Lung microvascular endothelial cell (primary cell): Measurements from ENCODE around the gene THRSP. TPM values are rescaled to one million over a fixed set of nuclear protein-coding genes. Genes with fewer than 3 reads are reported as not detected.
"Not testable (repeated sequence)": the region's sequence is repeated elsewhere in the genome, so short reads cannot be mapped to it uniquely, and the experiment has no call there.

ENCODE experiments used
- DNase-seq, 2 donors: peaks; one replicate each; pipeline versions ENCODE4 v3.0.0 to v3.0.0-alpha.2; 2010; ENCODE audit warnings: low read depth in 2 of 2
- total RNA-seq: library from RNA; depleted of rRNA; stranded (reverse); fragments of >200 nt; gene quantifications from 2 replicates; pipeline ENCODE4 v1.2.1, GENCODE V29; 2014

The THRSP gene
- total RNA-seq, result not detected in 2 replicates

DNA sequence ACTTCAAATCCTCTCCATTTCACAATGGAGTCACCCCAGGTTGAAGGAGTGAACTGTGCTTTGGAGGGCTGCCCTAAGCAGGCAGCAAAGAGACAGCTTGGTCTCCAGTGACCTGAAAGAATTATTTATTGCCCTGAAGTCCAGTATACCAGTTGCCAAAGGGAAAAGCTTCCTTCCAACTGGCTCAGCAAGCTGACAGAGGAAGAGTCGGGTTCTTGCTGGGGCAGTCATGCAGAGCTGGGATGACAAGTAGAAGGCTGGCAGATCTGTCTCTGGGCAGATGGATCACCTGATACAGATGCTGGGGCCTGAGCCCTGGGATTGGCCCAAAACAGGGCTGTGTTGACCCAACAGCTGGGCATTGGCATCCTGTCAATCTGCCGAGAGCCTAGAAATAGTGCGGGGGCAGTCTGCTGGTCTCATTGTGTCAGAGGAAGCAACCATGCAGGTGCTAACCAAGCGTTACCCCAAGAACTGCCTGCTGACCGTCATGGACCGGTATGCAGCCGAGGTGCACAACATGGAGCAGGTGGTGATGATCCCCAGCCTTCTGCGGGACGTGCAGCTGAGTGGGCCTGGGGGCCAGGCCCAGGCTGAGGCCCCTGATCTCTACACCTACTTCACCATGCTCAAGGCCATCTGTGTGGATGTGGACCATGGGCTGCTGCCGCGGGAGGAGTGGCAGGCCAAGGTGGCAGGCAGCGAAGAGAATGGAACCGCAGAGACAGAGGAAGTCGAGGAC lies at the start of gene THRSP:
Gene THRSP (plus strand): TSS at position 422 of the 742 bp plus-strand sequence. CDS start 21 bp downstream, at position 443.
- DNase-seq, result no peak

DNA sequence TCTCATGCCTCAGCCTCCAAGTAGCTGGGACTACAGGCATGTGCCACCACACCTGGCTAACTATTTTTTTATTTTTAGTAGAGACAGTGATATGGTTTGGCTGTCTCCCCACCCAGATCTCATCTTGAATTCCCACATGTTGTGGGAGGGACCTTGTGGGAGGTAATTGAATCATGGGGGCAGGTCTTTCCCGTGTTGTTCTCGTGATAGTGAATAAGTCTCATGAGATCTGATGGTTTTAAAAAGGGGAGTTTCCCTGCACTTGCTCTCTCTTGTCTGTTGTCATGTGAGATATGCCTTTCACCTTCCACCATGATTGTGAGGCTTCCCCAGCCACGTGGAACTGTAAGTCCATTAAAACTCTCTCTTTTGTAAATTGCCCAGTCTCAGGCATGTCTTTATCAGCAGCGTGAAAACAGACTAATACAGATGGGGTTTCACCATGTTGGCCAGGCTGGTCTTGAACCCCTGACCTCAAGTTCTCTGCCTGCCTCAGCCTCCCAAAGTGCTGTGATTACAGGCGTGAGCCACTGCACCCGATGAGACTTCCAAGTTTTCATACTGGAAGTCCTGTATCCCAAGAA lies 48.6 kb upstream of the THRSP start:
- not testable (repeated sequence) for DNase-seq

DNA sequence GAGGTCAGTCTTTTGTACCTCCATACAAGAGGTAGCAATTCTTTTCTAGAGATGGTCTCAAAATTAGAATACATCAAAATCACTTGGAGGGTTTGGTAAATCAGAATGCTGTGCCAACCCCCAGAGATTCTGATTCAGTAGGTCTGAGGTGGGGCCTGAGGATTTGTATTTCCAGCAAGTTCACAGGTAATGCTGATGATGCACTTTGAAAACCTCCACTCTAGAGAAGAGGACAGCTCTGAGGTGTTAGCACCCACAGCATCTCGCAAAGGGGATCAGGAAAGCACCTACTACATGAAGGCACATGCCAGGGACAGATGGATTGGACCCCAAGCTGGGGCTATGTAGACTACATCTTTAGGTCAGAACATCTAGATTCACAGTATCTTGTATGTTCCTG lies 47.8 kb upstream of the THRSP start:
- DNase-seq, result no peak

DNA sequence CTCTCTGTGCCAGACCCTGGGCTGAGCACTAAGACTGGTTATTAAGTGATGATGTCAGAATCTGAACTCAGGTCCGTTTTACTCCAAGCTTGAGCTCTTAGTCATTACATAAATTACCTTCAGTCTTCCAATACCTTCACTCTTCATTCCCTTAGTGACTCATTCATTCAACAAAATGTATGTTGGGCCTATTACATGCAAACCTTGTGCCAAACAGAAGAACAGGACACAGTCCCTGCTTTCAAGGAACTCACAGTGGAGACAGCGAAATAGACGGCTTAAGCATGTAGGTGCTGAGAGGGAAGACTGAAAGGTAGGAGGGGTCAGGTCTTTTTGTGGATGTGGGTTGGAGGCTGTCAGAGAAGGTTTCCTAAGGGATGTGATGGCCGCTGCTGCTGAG lies 43.9 kb upstream of the THRSP start:
- no peak for DNase-seq

DNA sequence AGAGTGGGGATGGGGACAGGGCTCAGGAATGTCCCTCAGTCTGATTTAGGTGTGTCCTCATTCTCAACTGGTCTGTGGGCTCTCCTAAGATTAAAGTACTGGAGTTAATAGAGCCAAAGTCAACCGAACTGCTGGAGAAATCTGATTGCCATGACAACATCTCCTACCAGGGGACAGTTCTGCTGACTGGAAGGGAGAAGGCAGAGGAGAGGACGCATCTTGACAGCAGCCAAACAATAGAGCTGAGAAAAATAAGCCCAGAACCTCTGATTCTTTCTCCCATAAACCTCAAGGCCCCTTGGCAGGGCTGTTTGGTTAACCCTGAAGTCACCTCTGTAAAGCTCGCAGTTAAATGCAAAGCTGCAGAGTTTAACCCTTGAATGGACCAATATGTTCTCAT lies 43.4 kb upstream of the THRSP start:
- DNase-seq, result no peak

DNA sequence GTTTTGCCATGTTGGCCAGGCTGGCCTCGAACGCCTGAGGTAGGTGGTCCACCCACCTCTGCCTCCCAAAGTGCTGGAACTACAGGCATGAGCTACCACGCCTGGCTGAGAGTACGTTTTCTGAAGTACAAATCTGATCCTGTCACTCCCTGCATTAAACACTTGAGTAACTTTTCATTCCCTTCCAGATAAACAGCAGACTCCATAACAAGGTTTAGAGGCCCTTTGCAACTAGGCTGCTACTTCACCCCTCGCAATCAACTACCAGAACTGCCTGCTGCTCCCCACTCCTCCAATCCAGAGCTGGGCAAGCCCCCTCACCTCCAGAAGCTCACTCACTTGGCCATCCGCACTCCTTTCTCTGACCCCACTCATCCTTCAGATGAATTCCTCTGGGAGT lies 42.0 kb upstream of the THRSP start:
- no peak for DNase-seq

DNA sequence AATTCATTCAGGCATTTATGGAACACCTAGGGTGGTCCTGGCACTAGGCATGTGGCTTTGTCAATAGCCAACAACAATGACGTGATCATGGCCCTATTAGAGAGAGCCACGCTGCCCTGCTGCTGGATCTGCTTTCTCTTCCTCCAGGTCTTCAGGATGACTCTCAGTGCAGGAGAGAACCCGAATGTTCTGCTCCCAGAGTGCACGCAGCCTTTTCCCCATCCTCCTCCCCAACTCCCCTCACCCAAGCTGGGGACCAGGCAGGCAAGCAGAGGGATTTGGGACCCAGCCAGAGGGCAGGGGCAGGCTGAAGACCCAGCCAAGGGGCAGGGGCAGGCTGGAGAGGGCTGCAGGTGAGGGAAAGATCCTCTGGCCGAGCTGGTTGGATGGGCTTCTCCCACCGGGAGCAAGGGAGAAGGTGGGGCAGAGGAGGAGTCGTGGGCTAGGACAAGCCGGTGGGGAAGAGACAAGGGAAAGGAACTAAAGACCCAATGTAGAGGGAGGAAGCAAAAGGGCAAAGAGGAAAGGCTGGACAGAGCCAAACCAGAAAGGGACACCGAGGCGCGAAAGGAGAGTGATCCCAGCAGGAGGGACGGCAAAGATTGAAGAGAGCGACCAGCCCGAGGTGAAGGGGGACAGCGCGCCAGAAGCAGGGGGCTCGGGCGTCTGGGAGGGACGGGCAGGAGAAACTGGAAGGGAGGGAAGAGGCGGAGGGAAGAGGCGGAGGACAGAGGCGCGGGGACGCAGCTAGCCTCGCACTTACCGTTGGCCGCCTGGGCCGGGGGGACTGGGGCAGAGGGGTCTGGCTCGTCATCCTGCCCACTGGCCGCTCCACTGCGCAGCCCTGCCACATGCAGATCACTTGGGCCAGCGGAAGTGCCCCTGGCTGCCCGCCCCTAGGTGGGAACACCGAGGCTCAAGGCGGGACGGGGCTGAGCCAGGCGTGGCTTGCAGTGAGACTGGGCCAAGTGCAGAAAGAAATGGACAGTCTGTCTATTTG lies 41.0 kb upstream of the THRSP start, which contains the start of gene KCTD14:
Gene KCTD14 (minus strand): TSS at position 880 of the 1,000 bp plus-strand sequence. CDS start 27 bp downstream, at position 853.
- no peak for DNase-seq

DNA sequence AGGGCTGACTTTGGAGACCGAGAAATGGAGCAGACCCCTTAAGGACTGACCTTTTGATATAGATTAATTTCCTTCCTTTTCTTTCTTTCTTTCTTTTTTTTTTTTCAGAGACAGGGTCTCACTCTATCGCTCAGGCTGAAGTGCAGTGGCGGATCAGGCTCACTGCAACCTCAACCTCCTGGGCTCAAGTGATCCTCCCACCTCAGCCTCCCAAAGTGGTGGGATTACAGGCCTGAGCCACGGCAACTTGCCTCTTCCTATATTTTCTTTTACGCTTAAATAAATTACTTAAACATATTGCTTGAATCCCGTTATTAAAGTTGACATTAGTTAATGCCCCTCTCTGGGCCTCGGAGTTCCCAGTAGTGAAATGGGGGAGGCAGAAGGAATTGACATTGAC lies 40.2 kb upstream of the THRSP start:
- DNase-seq, result no peak

DNA sequence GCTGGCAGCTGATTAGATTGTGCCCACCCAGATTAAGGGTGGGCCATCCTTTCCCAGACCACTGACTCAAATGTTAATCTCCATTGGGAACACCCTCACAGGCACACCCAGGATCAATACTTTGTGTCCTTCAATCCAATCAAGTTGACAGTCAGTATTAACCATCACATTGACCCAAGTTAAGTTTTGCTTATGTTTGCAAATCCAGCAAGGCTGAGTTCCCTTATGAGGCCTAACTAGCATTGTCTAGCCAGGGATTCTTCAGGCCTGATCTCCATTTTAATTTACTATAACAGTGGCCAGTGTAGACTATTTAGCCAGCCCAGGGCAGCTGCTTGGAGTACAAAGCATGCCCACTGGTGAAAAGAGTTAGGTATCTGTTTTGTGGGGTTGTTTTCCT lies 38.3 kb upstream of the THRSP start:
- no peak for DNase-seq

DNA sequence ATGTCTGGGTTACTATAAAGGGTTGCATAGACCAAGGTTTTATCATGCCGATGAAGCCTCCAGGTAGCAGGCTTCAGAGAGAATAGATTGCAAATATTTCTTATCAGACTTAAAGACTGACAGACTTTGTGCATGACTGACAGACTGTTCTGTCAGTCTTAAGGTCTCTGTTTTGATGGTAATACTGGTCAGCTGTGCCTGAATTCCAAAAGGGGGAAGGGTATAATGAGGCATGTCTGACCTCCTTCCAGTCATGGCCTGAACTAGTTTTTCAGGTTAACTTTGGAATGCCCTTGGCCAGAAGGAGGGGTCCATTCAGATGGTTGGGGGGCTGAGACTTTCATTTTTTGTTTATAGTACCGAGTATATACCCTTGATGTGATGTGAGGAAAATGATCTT lies 35.9 kb upstream of the THRSP start:
- DNase-seq, result no peak

GRCh38 chr11:78028423-78028822 lies 35.2 kb upstream of the THRSP start:
- DNase-seq, result peak; percentile 34 to 64

- DNase-seq, result peak; percentile 32 to 88
Observed at GRCh38 chr11:78030429-78031325, 33.0 kb upstream of the THRSP start.

DNA sequence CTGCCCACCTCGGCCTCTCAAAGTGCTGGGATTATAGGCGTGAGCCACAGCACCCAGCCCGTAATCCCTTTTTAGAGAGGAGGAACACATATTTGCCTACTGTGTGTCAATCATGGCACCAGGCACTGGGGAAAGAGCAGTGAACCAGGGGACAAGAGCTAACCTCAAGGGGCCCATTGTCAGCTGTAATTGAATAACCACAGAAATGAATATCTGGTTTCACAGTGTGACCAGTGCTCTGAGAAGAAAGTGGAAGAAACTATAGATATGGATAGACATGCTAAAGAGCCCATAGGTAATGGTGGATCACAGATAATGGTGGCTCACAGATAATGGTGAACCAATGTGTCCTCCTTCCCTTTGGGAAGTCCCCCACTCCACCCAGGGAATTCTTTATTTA lies 32.0 kb upstream of the THRSP start:
- DNase-seq, result no peak

DNA sequence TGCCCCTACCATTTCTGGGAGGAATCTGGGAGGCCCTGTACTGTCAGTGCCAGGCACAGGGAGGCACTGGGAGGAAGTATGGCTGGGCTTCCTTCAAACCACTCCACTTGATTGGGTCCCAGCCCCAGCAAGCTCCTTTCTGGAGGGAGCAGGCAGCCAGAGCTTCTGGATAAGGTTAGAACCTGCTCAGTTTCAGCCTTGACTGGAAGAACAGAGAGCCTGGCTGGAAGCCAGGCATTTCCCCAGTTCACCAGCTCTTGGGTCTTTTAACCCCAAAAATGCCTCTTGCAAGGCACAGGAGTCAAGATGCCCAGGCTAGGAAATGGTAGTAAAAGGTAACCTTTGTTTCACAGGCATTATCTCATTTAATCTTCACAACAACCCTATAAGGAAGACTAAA lies 31.6 kb upstream of the THRSP start:
- DNase-seq, result no peak

DNA sequence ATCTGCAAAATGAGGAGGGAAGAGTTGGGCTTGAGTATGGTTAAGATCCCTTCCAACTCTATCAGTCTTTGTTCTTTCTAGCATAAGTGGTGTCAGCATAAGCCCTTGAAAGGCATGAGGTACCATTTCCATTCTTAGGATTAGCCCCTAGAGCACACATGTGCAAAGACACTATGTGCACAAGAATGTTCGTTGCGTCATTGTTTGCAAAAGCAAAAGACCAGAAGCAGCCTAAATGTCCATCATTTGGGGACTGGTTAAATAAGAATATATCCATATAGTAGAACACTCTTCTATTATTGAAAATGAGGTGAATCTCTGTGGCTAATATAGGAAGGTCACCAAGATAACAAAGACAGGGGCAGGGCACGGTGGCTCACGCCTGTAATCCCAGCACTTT lies 30.6 kb upstream of the THRSP start:
- DNase-seq, result no peak

DNA sequence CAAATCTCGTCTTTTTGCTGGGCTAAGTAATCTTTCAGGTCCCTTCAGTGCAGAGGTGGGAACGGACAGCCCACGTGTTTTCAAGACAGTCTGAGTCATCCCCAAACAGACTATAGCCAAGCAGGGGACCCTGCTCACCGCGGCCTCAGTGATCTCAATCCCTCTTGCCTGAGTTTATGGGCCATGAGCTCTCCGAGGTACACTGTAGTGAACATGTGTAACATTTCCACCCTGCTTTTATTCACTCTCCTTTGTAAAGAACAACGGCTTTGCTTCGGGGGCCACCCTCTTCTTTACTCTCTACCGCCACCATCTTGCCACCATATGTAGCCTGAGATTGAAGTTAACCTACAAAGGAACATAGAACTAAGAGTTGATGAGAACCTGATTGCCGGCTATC lies 29.0 kb upstream of the THRSP start:
- DNase-seq, result no peak

GRCh38 chr11:78036313-78036712 lies 27.3 kb upstream of the THRSP start:
- DNase-seq, result no peak

DNA sequence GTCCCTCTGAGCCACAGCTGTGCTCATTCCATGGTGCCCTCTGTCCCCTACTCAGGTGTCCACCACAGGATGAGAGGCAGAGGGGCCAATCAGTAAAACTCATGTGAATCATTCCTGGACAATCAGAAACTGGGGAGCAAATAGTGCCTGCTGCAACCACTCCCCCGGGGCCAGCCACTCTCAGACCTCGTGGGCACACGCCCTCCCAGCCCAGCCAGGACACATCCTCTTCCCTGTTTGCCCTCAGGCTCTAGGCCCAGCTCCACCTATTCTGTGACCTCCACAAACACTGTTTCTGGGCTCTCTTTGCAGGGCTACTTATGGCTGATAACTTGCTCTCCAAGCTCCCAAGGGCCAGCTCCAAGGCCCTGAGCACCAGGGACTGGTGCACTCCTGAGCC lies 26.6 kb upstream of the THRSP start:
- no peak for DNase-seq

GRCh38 chr11:78037825-78038620 lies 25.6 kb upstream of the THRSP start:
- no peak for DNase-seq

GRCh38 chr11:78038697-78039313 lies 24.9 kb upstream of the THRSP start:
- peak in 1 of 2 donors; percentile 48 for DNase-seq
